ENCODE results near the gene HES5. TPM values are rescaled to one million over a fixed set of nuclear protein-coding genes. Genes with fewer than 3 reads are reported as not detected.

HES5 gene
- total RNA-seq, 1 donor: not detected

DNA sequence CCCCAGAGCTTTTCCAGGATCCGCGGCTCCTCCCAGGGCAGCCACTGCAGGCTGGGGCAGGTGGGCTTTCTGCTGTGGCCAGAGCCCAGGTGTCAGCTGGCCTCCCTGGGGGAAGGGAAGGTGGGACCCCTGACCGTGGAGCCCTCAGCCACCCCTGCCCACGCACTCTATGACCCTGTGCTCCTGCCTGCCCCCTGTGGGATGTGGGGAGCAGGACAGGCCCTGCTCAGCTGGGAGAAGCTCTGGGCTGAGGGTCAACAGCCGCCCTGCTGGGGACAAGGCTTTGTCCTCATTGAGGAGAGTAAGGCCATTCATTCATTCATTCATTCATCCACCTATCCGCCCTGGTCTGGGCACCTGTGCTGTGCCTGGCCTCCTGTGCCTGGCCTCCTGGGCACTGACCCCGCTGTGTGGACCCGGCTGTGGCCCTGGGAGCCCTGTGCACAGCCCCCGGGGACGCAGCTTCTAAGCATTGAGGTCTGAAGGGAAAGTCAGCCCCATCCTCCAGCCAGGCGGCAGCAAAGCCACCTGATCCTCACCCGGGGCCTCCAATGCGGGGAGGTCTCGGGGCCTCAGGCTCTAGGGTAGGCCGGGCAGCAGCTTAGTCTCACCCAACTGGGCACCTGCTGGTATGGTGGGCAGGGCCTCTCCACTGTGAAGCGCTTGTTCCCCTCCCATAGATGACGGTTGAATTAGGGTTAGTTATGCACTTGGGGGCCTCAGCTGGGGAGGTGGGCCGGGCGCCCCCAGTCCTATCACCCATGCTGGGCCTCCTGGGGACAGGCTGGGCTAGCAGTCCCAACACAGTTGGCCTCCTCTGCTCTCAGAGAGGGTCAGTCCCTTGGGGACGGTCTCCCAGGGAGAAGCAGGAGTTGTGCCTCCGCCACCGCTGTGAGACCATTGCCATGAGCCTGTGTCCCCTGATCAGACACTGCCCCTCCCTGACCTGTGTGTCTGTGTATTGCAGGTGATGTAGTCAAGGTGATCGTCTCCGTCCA, 32.1 kb upstream of the HES5 start:
- no peaks in the 10 kb centered on the region for H3K79me2 ChIP-seq (ENCODE audit: insufficient read depth, low read length)
- H3K36me3 ChIP-seq (ENCODE audit: insufficient read depth, low read length): no peaks in the 10 kb centered on the region
- TF ChIP-seq, protein P1, sequence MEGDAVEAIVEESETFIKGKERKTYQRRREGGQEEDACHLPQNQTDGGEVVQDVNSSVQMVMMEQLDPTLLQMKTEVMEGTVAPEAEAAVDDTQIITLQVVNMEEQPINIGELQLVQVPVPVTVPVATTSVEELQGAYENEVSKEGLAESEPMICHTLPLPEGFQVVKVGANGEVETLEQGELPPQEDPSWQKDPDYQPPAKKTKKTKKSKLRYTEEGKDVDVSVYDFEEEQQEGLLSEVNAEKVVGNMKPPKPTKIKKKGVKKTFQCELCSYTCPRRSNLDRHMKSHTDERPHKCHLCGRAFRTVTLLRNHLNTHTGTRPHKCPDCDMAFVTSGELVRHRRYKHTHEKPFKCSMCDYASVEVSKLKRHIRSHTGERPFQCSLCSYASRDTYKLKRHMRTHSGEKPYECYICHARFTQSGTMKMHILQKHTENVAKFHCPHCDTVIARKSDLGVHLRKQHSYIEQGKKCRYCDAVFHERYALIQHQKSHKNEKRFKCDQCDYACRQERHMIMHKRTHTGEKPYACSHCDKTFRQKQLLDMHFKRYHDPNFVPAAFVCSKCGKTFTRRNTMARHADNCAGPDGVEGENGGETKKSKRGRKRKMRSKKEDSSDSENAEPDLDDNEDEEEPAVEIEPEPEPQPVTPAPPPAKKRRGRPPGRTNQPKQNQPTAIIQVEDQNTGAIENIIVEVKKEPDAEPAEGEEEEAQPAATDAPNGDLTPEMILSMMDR (IDR thresholded peaks at IDR 0.05; ENCODE audit: extremely low read depth, low read depth, low read length): peak; percentile 39
- H3K4me3 ChIP-seq (ENCODE audit: insufficient read depth, low read length): no peak overlapping the region
- H3K27ac ChIP-seq (ENCODE audit: low read depth, low read length): no peak overlapping the region
- DNase-seq (ENCODE audit: insufficient read length, low spot score, missing footprints): peak; percentile 85
- no peak overlapping the region for H2AFZ ChIP-seq (ENCODE audit: low read length)
- no peaks in the 10 kb centered on the region for H3K9me3 ChIP-seq (ENCODE audit: low read depth, low read length)
- no peak overlapping the region for H3K4me2 ChIP-seq (ENCODE audit: insufficient read depth, low read length)
- H4K20me1 ChIP-seq (ENCODE audit: insufficient read depth, low read length): peaks cover 3% of the 10 kb centered on the region
- peaks cover 8% of the 10 kb centered on the region for H3K27me3 ChIP-seq (ENCODE audit: insufficient read depth, low read length)
- H3K4me1 ChIP-seq (ENCODE audit: insufficient read depth, low read length): no peaks in the 10 kb centered on the region

DNA sequence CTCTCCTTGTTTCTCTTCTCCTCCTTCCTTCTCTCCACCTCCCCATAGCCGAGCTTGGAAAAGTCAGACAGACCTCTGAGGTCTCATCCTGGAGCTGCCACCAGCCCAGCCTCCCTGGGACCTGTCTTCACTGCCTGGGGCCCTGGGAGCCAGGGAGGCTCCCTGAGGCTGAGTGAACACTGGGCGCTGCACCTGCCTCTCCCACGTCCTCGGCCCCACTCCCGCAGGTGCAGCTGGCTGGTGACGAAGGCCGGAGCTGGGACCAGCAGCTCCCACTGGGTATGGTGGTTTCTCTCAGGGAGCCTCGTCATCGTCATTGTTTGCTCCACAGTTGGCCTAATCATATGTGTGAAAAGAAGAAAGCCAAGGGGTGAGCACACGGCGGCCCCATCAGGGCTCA, 31.4 kb upstream of the HES5 start:
- TF ChIP-seq, protein P1 (IDR thresholded peaks at IDR 0.05; ENCODE audit: extremely low read depth, low read depth, low read length): no peak
- Histone ChIP-seq H2AFZ (ENCODE audit: low read length) (no peak overlapping the region), H3K4me2 (ENCODE audit: insufficient read depth, low read length) (no peak overlapping the region), H3K79me2 (ENCODE audit: insufficient read depth, low read length) (peaks cover 3% of the 10 kb centered on the region), H3K4me3 (ENCODE audit: insufficient read depth, low read length) (no peak overlapping the region), H3K36me3 (ENCODE audit: insufficient read depth, low read length) (no peaks in the 10 kb centered on the region), H3K27ac (ENCODE audit: low read depth, low read length) (no peak overlapping the region), H4K20me1 (ENCODE audit: insufficient read depth, low read length) (peaks cover 3% of the 10 kb centered on the region), H3K4me1 (ENCODE audit: insufficient read depth, low read length) (no peaks in the 10 kb centered on the region), H3K27me3 (ENCODE audit: insufficient read depth, low read length) (peaks cover 8% of the 10 kb centered on the region), H3K9me3 (ENCODE audit: low read depth, low read length) (no peaks in the 10 kb centered on the region)
- DNase-seq (ENCODE audit: insufficient read length, low spot score, missing footprints): peak; percentile 77

DNA sequence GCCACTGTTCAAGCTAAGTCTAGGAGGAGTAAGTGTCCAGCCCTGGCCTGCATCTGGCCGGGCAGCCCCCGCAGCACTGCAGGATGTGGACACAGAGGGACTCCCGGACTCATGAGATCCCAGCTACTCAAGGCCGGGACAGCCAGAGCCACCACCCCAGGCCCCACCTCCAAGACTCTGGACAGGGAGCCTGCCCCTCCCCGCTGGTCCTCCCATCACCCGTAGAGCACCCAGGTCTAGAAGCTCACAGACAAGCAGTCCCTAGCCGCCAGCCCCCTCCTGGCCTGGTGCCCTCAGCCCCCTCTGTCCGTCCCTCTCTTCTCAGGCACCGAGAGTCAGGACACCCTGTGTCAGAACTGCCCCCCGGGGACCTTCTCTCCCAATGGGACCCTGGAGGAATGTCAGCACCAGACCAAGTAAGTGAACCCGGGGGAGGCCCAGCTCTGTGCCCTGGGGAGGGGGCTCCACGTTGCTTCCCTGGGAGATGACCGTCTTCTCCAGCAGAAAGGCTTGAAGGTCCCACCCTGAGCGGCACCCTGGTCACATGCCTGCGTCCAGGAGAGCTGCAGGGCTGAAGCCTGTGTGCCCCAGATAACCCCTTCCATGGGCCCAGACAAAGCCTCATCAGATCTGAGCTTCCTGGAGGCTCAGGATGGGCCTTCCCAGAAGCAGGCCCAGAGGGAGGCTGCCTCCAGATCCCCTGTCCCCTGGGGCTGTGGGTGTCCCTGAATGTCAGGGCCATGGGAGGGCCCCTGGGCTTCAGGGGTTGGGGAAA, 30.4 kb upstream of the HES5 start:
- Histone ChIP-seq H3K4me3 (ENCODE audit: insufficient read depth, low read length) (no peak overlapping the region), H2AFZ (ENCODE audit: low read length) (no peak overlapping the region), H3K36me3 (ENCODE audit: insufficient read depth, low read length) (no peaks in the 10 kb centered on the region), H3K4me1 (ENCODE audit: insufficient read depth, low read length) (peaks cover 5% of the 10 kb centered on the region), H3K27me3 (ENCODE audit: insufficient read depth, low read length) (peaks cover 4% of the 10 kb centered on the region), H3K27ac (ENCODE audit: low read depth, low read length) (no peak overlapping the region), H3K4me2 (ENCODE audit: insufficient read depth, low read length) (no peak overlapping the region), H3K79me2 (ENCODE audit: insufficient read depth, low read length) (peaks cover 3% of the 10 kb centered on the region), H4K20me1 (ENCODE audit: insufficient read depth, low read length) (peaks cover 3% of the 10 kb centered on the region), H3K9me3 (ENCODE audit: low read depth, low read length) (no peaks in the 10 kb centered on the region)
- peak; percentile 80 for DNase-seq (ENCODE audit: insufficient read length, low spot score, missing footprints)
- TF ChIP-seq, protein P1 (IDR thresholded peaks at IDR 0.05; ENCODE audit: extremely low read depth, low read depth, low read length): no peak

Data from osteoblast (primary cell).